H1 (cell line): ENCODE results near the gene ACACA. TPM values are rescaled to one million over a fixed set of nuclear protein-coding genes. Genes with fewer than 3 reads are reported as not detected.

Experiments used
- CTCF ChIA-PET: fragments of 300-600 bp; sonication (Branson Sonifier 250); formaldehyde crosslinking; loops from one replicate; lab custom pipeline; 2021; ENCODE audit not compliant: partially characterized antibody; lab: Charles Lee
- POLR2A ChIA-PET: fragments of 300-600 bp; sonication (Branson Sonifier 250); formaldehyde crosslinking; loops from one replicate; lab custom pipeline; 2021; ENCODE audit warnings: inconsistent platforms; ENCODE audit not compliant: partially characterized antibody; lab: Charles Lee
- DNase-seq, 2 experiments: peaks; one replicate each; pipeline versions ENCODE4 v3.0.0 to v3.0.0-alpha.2; 2010 to 2022; ENCODE audit warnings: low spot score in 2 of 2, low read depth in 1 of 2, mixed read lengths in 1 of 2
- FAIRE-seq: peaks from 2 replicates; lab custom pipeline; 2011; peaks lifted over from hg19 to GRCh38; lab: Jason Lieb, UNC
- H2AFZ ChIP-seq: 2 replicates; pipeline ENCODE4 v1.8.1; 2012; ENCODE audit warnings: low read length, inconsistent platforms
- H2AK5ac ChIP-seq: 2 replicates; pipeline ENCODE4 v1.6.1; 2013; ENCODE audit warnings: low read depth, low read length
- H2BK120ac ChIP-seq: replicated peaks from 2 replicates; pipeline ENCODE3; 2013; ENCODE audit warnings: low read depth, low read length, inconsistent platforms
- H2BK12ac ChIP-seq: 2 replicates; pipeline ENCODE4 v1.6.1; 2013; ENCODE audit warnings: low read depth, low read length
- H2BK15ac ChIP-seq: 2 replicates; pipeline ENCODE4 v1.6.1; 2013; ENCODE audit warnings: low read length
- H2BK20ac ChIP-seq: 2 replicates; pipeline ENCODE4 v1.6.1; 2013; ENCODE audit warnings: low read length
- H2BK5ac ChIP-seq: 2 replicates; pipeline ENCODE4 v1.6.1; 2013; ENCODE audit warnings: low read depth, low read length
- H3K14ac ChIP-seq: 2 replicates; pipeline ENCODE4 v1.6.1; 2013; ENCODE audit warnings: inconsistent platforms; ENCODE audit not compliant: insufficient read length
- H3K18ac ChIP-seq: 2 replicates; pipeline ENCODE4 v1.6.1; 2013; ENCODE audit warnings: low read length; ENCODE audit errors: extremely low read depth
- H3K23ac ChIP-seq: 2 replicates; pipeline ENCODE4 v1.6.1; 2013; ENCODE audit warnings: inconsistent platforms; ENCODE audit not compliant: insufficient read length
- H3K23me2 ChIP-seq: 2 replicates; pipeline ENCODE4 v1.6.1; 2013; ENCODE audit warnings: low read depth, low read length
- H3K27ac ChIP-seq: 2 replicates; pipeline ENCODE4 v1.6.1; 2011; ENCODE audit warnings: low read depth, low read length, inconsistent platforms
- H3K27me3 ChIP-seq, 4 experiments: replicated peaks in 1 of 4; 1 replicate in 1 of 4; 2 replicates in 3 of 4; pipeline versions ENCODE4 v1.6.1 to v1.8.1; 2011 to 2013; ENCODE audit warnings: low read length in 3 of 4, mild to moderate bottlenecking in 3 of 4, inconsistent platforms in 2 of 4, mixed read lengths in 2 of 4, moderate library complexity in 1 of 4; ENCODE audit not compliant: control insufficient read depth in 3 of 4, insufficient read depth in 3 of 4; ENCODE audit errors: extremely low read depth in 1 of 4
- H3K36me3 ChIP-seq, 4 experiments: 2 replicates each; pipeline versions ENCODE4 v1.6.1 to v1.8.1; 2011 to 2013; ENCODE audit warnings: mild to moderate bottlenecking in 4 of 4, low read length in 3 of 4, moderate library complexity in 2 of 4, control low read depth in 1 of 4, inconsistent platforms in 1 of 4; ENCODE audit not compliant: insufficient read depth in 4 of 4, control insufficient read depth in 2 of 4
- H3K4ac ChIP-seq: replicated peaks from 2 replicates; pipeline ENCODE3; 2013; ENCODE audit warnings: low read length, low read depth, mixed read lengths, inconsistent platforms; ENCODE audit not compliant: insufficient read length
- H3K4me1 ChIP-seq, 4 experiments: replicated peaks in 1 of 4; 1 replicate in 1 of 4; 2 replicates in 3 of 4; pipeline versions ENCODE4 v1.6.1 to v1.8.1; 2011 to 2013; ENCODE audit warnings: low read length in 3 of 4, inconsistent platforms in 2 of 4, mixed read lengths in 1 of 4; ENCODE audit not compliant: insufficient read depth in 4 of 4, control insufficient read depth in 3 of 4
- H3K4me2 ChIP-seq, 2 experiments: 2 replicates each; pipeline versions ENCODE4 v1.6.1 to v1.8.1; 2011 to 2013; ENCODE audit warnings: low read depth in 2 of 2, low read length in 2 of 2, control low read depth in 1 of 2, inconsistent platforms in 1 of 2, mild to moderate bottlenecking in 1 of 2; ENCODE audit not compliant: insufficient read depth in 1 of 2
- H3K4me3 ChIP-seq, 4 experiments: fragments of 200-600, 300-600 bp in 1 of 4; sonication (generic), shearing (Covaris generic), sonication (Bioruptor Twin) in 1 of 4; 2 replicates each; pipeline versions ENCODE4 v1.5.1 to v1.8.1; 2011 to 2016; ENCODE audit warnings: low read length in 4 of 4, low read depth in 3 of 4, control low read depth in 2 of 4, inconsistent platforms in 2 of 4, mild to moderate bottlenecking in 2 of 4, mixed read lengths in 1 of 4, moderate library complexity in 1 of 4; ENCODE audit not compliant: insufficient read depth in 2 of 4; ENCODE audit errors: extremely low read depth in 1 of 4
- H3K56ac ChIP-seq: replicated peaks from 2 replicates; pipeline ENCODE3; 2013; ENCODE audit warnings: low read depth, mild to moderate bottlenecking, mixed read lengths, low read length, inconsistent platforms; ENCODE audit not compliant: insufficient read length
- H3K79me1 ChIP-seq: 2 replicates; pipeline ENCODE4 v1.6.1; 2013; ENCODE audit warnings: low read depth, low read length, control low read depth
- H3K79me2 ChIP-seq, 2 experiments: 2 replicates each; pipeline versions ENCODE4 v1.6.1 to v1.8.1; 2012 to 2013; ENCODE audit warnings: low read length in 2 of 2, mild to moderate bottlenecking in 2 of 2, inconsistent platforms in 1 of 2; ENCODE audit not compliant: insufficient read depth in 2 of 2, control insufficient read depth in 1 of 2
- H3K9ac ChIP-seq, 4 experiments: replicated peaks in 1 of 4; 1 replicate in 1 of 4; 2 replicates in 3 of 4; pipeline versions ENCODE4 v1.6.1 to v1.8.1; 2011 to 2013; ENCODE audit warnings: low read depth in 3 of 4, low read length in 3 of 4, control low read depth in 2 of 4, mild to moderate bottlenecking in 2 of 4, moderate library complexity in 2 of 4, inconsistent platforms in 1 of 4; ENCODE audit errors: extremely low read depth in 1 of 4
- H3K9me3 ChIP-seq, 2 experiments: 2 replicates each; pipeline versions ENCODE4 v1.6.1 to v1.8.1; 2012 to 2013; ENCODE audit warnings: mild to moderate bottlenecking in 2 of 2, moderate library complexity in 2 of 2, control low read depth in 1 of 2, inconsistent platforms in 1 of 2, low read depth in 1 of 2, low read length in 1 of 2, mixed read lengths in 1 of 2; ENCODE audit not compliant: insufficient read depth in 2 of 2
- H4K20me1 ChIP-seq, 2 experiments: replicated peaks in 1 of 2; 2 replicates each; pipeline versions ENCODE3 to v1.8.1; 2011 to 2013; ENCODE audit warnings: inconsistent platforms in 2 of 2, low read length in 2 of 2, mild to moderate bottlenecking in 1 of 2; ENCODE audit not compliant: insufficient read depth in 2 of 2, control insufficient read depth in 1 of 2
- H4K5ac ChIP-seq: 2 replicates; pipeline ENCODE4 v1.6.1; 2013; ENCODE audit warnings: low read length, low read depth, mixed read lengths, inconsistent platforms; ENCODE audit not compliant: insufficient read length
- H4K8ac ChIP-seq: 2 replicates; pipeline ENCODE4 v1.8.0; 2013; ENCODE audit warnings: mild to moderate bottlenecking, moderate library complexity, low read length, inconsistent platforms; ENCODE audit not compliant: insufficient read depth; ENCODE audit errors: extremely low read depth
- H4K91ac ChIP-seq: replicated peaks from 2 replicates; pipeline ENCODE3; 2013; ENCODE audit warnings: low read length, mixed read lengths, inconsistent platforms; ENCODE audit not compliant: insufficient read length
- POLR2AphosphoS5 ChIP-seq: IDR thresholded peaks from 2 replicates; pipeline ENCODE4 v1.6.1; 2011; ENCODE audit warnings: low read depth, low read length
- RXRA ChIP-seq: IDR thresholded peaks from 2 replicates; pipeline ENCODE4 v1.6.1; 2011; ENCODE audit warnings: low read depth, mild to moderate bottlenecking, low read length, moderate library complexity; ENCODE audit not compliant: insufficient read depth
- WGBS, 2 experiments: shearing (Covaris generic) in 1 of 2; methylation state at CpG; one replicate each; pipeline versions ENCODE4 v1.1.6 to v1.1.7; 2013 to 2015; ENCODE audit warnings: low lambda C conversion rate in 2 of 2, mixed read lengths in 2 of 2, inconsistent platforms in 1 of 2, low coverage in 1 of 2, missing lambda C conversion rate in 1 of 2; ENCODE audit not compliant: insufficient replicate concordance in 2 of 2, insufficient coverage in 1 of 2, insufficient read length in 1 of 2; ENCODE audit errors: extremely low coverage in 1 of 2, missing lambda C conversion rate in 1 of 2; 5-methylcytosine and 5-hydroxymethylcytosine counted together
- polyA plus RNA-seq, 7 experiments: library from polyadenylated mRNA; depleted of rRNA in 3 of 7; stranded (reverse) in 5 of 7; unstranded in 2 of 7; fragments of >200 nt in 5 of 7; fragments of 200-250 nt in 2 of 7; gene quantifications; 1 replicate in 5 of 7; 2 replicates in 1 of 7; 4 replicates in 1 of 7; pipeline versions ENCODE4 v1.2.1 to v1.2.3, GENCODE V29; 2011 to 2013; ENCODE audit warnings: missing spikeins in 2 of 7, mixed read lengths in 2 of 7
- total RNA-seq: library from RNA; stranded (reverse); fragmentation: NEBNext Ultra II Directional; extraction: Animal tissue kit (Norgen Biotek cat#: 25700); gene quantifications from 2 replicates; pipeline ENCODE4 v1.2.1, GENCODE V29; 2021

ACACA gene
- total and polyA plus RNA-seq, 2 of the 8 experiments (the other 6 are each of a cell fraction or from before 2014, with no cell fraction given): 74.0 to 160 TPM

GRCh38 chr17:37082985-37083384 is 323.7 kb downstream of the ACACA start:
- no peaks in the 10 kb centered on the region for H3K23me2 ChIP-seq
- H3K27me3 ChIP-seq: no peaks in the 10 kb centered on the region
- DNase-seq: no peak
- peaks cover 0 to 9% of the 10 kb centered on the region in 2 experiments; a peak in 1 of 4 replicates for H3K9me3 ChIP-seq
- H3K18ac ChIP-seq: peak overlapping the region; percentile 90
- H3K9ac ChIP-seq: no peak overlapping the region
- no peaks in the 10 kb centered on the region for H3K79me2 ChIP-seq
- H3K4me2 ChIP-seq: no peak overlapping the region
- 0 out of 2 replicates have a peak overlapping the region, but pooled peaks have one; percentile 72 for H2BK15ac ChIP-seq
- 0 out of 2 replicates have a peak overlapping the region, but pooled peaks have one; percentile 48 for H2BK20ac ChIP-seq
- H4K8ac ChIP-seq: 0 out of 2 replicates have a peak overlapping the region, but pooled peaks have one; percentile 39
- POLR2A ChIA-PET: interaction anchor here (0.9 to 2.8 kb wide), 8 partner anchors 15 to 43 kb away, joined by 3 to 12 read pairs (median 4); no protein-coding TSS in a partner anchor
- no peak overlapping the region for H3K4me3 ChIP-seq
- 93% methylated on average over 4 of the region's 4 CpGs; no CpG with 5 or more reads in 1 of the 2 experiments for WGBS, 2 experiments
- TF ChIP-seq POLR2AphosphoS5 (0 out of 2 replicates have a peak, but pooled peaks have one; percentile 32), RXRA (no peak)
- H2BK120ac ChIP-seq: no peak overlapping the region
- H4K5ac ChIP-seq: no peak overlapping the region
- H2BK5ac ChIP-seq: peak overlapping the region; percentile 75
- peak overlapping the region; percentile 90; the same call in 1 of the 2 replicates for H2BK12ac ChIP-seq
- H2AK5ac ChIP-seq: peak overlapping the region; percentile 99
- no peak overlapping the region for H3K23ac ChIP-seq
- no peaks in the 10 kb centered on the region for H4K20me1 ChIP-seq
- no peak overlapping the region for H3K14ac ChIP-seq
- H4K91ac ChIP-seq: peak overlapping the region; percentile 20
- no peaks in the 10 kb centered on the region for H3K79me1 ChIP-seq
- CTCF ChIA-PET: interaction anchor here (0.6 to 2.8 kb wide), 8 partner anchors 8 to 239 kb away, joined by 3 to 11 read pairs (median 3); no protein-coding TSS in a partner anchor
- H3K4ac ChIP-seq: no peak overlapping the region
- peaks cover 6 to 32% (median 26%) of the 10 kb centered on the region in 4 experiments; a peak in 7 of 8 replicates for H3K36me3 ChIP-seq
- no peak overlapping the region for H3K56ac ChIP-seq
- H2AFZ ChIP-seq: no peak overlapping the region
- H3K4me1 ChIP-seq: peaks cover 6 to 18% (median 14%) of the 10 kb centered on the region in 4 experiments
- no peak for FAIRE-seq
- peak overlapping the region; percentile 2; the same call in 1 of the 2 replicates for H3K27ac ChIP-seq
